ENCODE results near the gene SWT1. TPM values are rescaled to one million over a fixed set of nuclear protein-coding genes. Genes with fewer than 3 reads are reported as not detected.

SWT1 gene
- total and polyA plus RNA-seq, 7 donors = 1.7 to 6.1 (median 3.6) TPM

DNA sequence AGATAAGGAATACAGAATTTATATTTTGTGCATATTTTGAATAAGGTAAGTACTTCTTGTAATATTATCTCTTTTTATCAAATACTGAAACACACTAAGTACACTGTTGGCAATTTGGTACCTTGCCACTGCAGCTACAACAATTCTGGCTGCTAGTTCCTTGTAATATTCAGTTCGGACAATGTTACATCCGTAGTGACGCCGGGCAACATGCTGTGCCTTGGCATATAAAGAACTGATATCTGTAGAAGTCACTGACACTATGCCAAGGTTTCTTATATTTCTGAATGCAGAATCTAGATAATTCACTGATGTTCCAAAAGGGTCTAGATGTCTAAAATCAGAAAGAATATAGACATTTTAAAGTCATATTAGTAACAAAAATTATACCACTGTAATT, 17.7 kb upstream of the SWT1 start:
- Histone ChIP-seq H3K4me1 (no peaks in the 10 kb centered on the region), H3K4me3 (no peak overlapping the region), H3K36me3 (ENCODE audit: insufficient read depth in 1 of 2, low read depth in 1 of 2) (peaks cover 11 to 96% of the 10 kb centered on the region in 2 donors), H3K27ac (no peak overlapping the region), H3K9me3 (no peaks in the 10 kb centered on the region), H3K27me3 (ENCODE audit: insufficient read depth in 3 of 3, low read length in 2 of 3) (no peaks in the 10 kb centered on the region)
- DNase-seq (no peak), ATAC-seq (no peak)
- TF ChIP-seq, protein P1, sequence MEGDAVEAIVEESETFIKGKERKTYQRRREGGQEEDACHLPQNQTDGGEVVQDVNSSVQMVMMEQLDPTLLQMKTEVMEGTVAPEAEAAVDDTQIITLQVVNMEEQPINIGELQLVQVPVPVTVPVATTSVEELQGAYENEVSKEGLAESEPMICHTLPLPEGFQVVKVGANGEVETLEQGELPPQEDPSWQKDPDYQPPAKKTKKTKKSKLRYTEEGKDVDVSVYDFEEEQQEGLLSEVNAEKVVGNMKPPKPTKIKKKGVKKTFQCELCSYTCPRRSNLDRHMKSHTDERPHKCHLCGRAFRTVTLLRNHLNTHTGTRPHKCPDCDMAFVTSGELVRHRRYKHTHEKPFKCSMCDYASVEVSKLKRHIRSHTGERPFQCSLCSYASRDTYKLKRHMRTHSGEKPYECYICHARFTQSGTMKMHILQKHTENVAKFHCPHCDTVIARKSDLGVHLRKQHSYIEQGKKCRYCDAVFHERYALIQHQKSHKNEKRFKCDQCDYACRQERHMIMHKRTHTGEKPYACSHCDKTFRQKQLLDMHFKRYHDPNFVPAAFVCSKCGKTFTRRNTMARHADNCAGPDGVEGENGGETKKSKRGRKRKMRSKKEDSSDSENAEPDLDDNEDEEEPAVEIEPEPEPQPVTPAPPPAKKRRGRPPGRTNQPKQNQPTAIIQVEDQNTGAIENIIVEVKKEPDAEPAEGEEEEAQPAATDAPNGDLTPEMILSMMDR (IDR thresholded peaks at IDR 0.05) = no peak
- intact Hi-C loops (cut with DNase I) = loop anchor here in 1 of 2 donors (10.0 kb wide), 1 partner anchor 1216 kb away; no protein-coding TSS in a partner anchor
- WGBS, 3 donors = 79 to 95% (median 86%) methylated on average over 4 of the region's 4 CpGs

DNA sequence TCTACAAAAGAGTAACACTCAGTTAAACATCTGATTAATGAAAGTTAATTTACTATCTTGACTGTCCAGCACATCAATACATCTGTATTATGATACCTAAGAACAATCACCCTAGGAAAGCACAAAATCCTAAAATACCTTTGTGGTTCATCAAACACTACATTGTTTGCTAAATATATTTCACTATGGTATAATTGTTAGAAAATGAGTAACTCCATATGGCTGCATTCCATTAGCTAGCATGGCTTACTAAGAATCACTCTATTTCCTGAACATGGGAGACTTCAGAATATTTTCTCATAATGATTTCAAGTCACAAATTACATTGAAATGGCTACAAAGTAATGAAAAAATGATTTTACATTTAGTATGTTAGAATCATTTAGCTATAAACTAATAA, 12.7 kb upstream of the SWT1 start:
- Histone ChIP-seq H3K4me3 (no peak overlapping the region), H3K4me1 (no peaks in the 10 kb centered on the region), H3K36me3 (ENCODE audit: insufficient read depth in 1 of 2, low read depth in 1 of 2) (peaks cover 5 to 98% of the 10 kb centered on the region in 2 donors), H3K9me3 (no peaks in the 10 kb centered on the region), H3K27me3 (ENCODE audit: insufficient read depth in 3 of 3, low read length in 2 of 3) (no peaks in the 10 kb centered on the region), H3K27ac (no peak overlapping the region)
- DNase-seq (no peak), ATAC-seq (no peak)
- TF ChIP-seq, protein P1 (IDR thresholded peaks at IDR 0.05) = no peak
- intact Hi-C loops (cut with DNase I) = loop anchor here in 1 of 2 donors (10.0 kb wide), 1 partner anchor 1181 kb away; no protein-coding TSS in a partner anchor

- no peaks in the 10 kb centered on the region for H3K9me3 ChIP-seq
- H3K36me3 ChIP-seq (ENCODE audit: insufficient read depth in 1 of 2, low read depth in 1 of 2) = peaks cover 3 to 53% of the 10 kb centered on the region in 2 donors
- TF ChIP-seq, protein P1 (IDR thresholded peaks at IDR 0.05) = no peak
- no peaks in the 10 kb centered on the region for H3K27me3 ChIP-seq (ENCODE audit: insufficient read depth in 3 of 3, low read length in 2 of 3)
- DNase-seq (no peak), ATAC-seq (no peak)
- H3K4me1 ChIP-seq = peaks cover 19% of the 10 kb centered on the region
- intact Hi-C loops (cut with DNase I) = no loop called here
- H3K27ac ChIP-seq = no peak overlapping the region
- H3K4me3 ChIP-seq = no peak overlapping the region
- WGBS, 3 donors = 88 to 94% (median 93%) methylated on average over 5 of the region's 5 CpGs
Observed at GRCh38 chr1:185151215-185151614, 5.8 kb upstream of the SWT1 start.

GRCh38 chr1:185152187-185152767, 4.7 kb upstream of the SWT1 start:
- no peak for DNase-seq
- H3K36me3 ChIP-seq (ENCODE audit: insufficient read depth in 1 of 2, low read depth in 1 of 2) = peaks cover 3 to 42% of the 10 kb centered on the region in 2 donors
- H3K27me3 ChIP-seq (ENCODE audit: insufficient read depth in 3 of 3, low read length in 2 of 3) = no peaks in the 10 kb centered on the region
- TF ChIP-seq, protein P1 (IDR thresholded peaks at IDR 0.05) = no peak
- H3K9me3 ChIP-seq = no peaks in the 10 kb centered on the region
- H3K4me1 ChIP-seq = peaks cover 19% of the 10 kb centered on the region
- no peak overlapping the region for H3K27ac ChIP-seq
- intact Hi-C loops (cut with DNase I) = no loop called here
- 81 to 85% (median 83%) methylated on average over 3 of the region's 3 CpGs for WGBS, 3 donors
- H3K4me3 ChIP-seq = no peak overlapping the region
- no peak for ATAC-seq
